ENCODE measurements around the gene AGFG1. TPM values are rescaled to one million over a fixed set of nuclear protein-coding genes. Genes with fewer than 3 reads are reported as not detected.

AGFG1 gene
- total and polyA plus RNA-seq, 2 donors (not counting 1 experiment from before 2014, with no cell fraction given) = 28.7 to 83.3 TPM

- H3K27ac ChIP-seq (ENCODE audit: low read length in 2 of 2) = no peak overlapping the region
- H3K4me1 ChIP-seq (ENCODE audit: control insufficient read depth in 2 of 2, insufficient read depth in 2 of 2, low read length in 2 of 2) = no peaks in the 10 kb centered on the region
- H3K27ac Mint-ChIP-seq = no peak overlapping the region
- WGBS (ENCODE audit: insufficient coverage) = 71% methylated on average over 1 of the region's 2 CpGs
- POLR2A ChIA-PET = no interaction called here
- no peaks in the 10 kb centered on the region for H3K79me2 ChIP-seq (ENCODE audit: control insufficient read depth, insufficient read depth, low read length)
- TF ChIP-seq EZH2 (IDR thresholded peaks at IDR 0.05; ENCODE audit: borderline replicate concordance, insufficient read depth, low read depth, low read length, poor library complexity, severe bottlenecking) (no peak), CTCF (IDR thresholded peaks at IDR 0.05) (no peak)
- peaks cover 2 to 15% (median 11%) of the 10 kb centered on the region in 3 donors for H3K9me3 ChIP-seq (ENCODE audit: control extremely low read depth in 1 of 3, control insufficient read depth in 2 of 3, insufficient read depth in 1 of 3, low read length in 2 of 3)
- CTCF ChIA-PET = no interaction called here
- H3K9me3 Mint-ChIP-seq (ENCODE audit: insufficient read depth) = peaks cover 8% of the 10 kb centered on the region
- H2AFZ ChIP-seq (ENCODE audit: insufficient read depth, low read depth, low read length, poor library complexity, severe bottlenecking) = no peak overlapping the region
- DNase-seq (no peak), ATAC-seq (ENCODE audit: low read depth) (no peak)
- H3K4me3 Mint-ChIP-seq = no peak overlapping the region
- peaks cover 26% of the 10 kb centered on the region for H3K27me3 Mint-ChIP-seq
- intact Hi-C loops (cut with micrococcal nuclease) = no loop called here
- H3K4me1 Mint-ChIP-seq = no peaks in the 10 kb centered on the region
- no peak overlapping the region for H3K9ac ChIP-seq (ENCODE audit: low read length)
- H3K4me3 ChIP-seq (ENCODE audit: control extremely low read depth in 1 of 5, extremely low read depth in 1 of 5, insufficient read depth in 1 of 5, low read depth in 2 of 5, low read length in 4 of 5) = no peak overlapping the region
- no peak overlapping the region for H3K4me2 ChIP-seq (replicated peaks; ENCODE audit: low read depth, low read length, poor library complexity, severe bottlenecking)
- no peaks in the 10 kb centered on the region for H4K20me1 ChIP-seq (ENCODE audit: control insufficient read depth, insufficient read depth, low read length, poor library complexity, severe bottlenecking)
- H3K27me3 ChIP-seq (replicated peaks in 1 of 4; ENCODE audit: control extremely low read depth in 1 of 4, control insufficient read depth in 3 of 4, insufficient read depth in 4 of 4, low read length in 3 of 4) = peaks cover 0 to 8% (median 1%) of the 10 kb centered on the region in 4 experiments
- no peaks in the 10 kb centered on the region for H3K36me3 ChIP-seq (replicated peaks in 1 of 2; ENCODE audit: control extremely low read depth in 1 of 2, control insufficient read depth in 1 of 2, extremely low read depth in 1 of 2, insufficient read depth in 2 of 2, low read length in 1 of 2)
Observed at GRCh38 chr2:227578642-227579041, 106.7 kb downstream of the AGFG1 start.

- CTCF ChIA-PET = no interaction called here
- Histone ChIP-seq H3K79me2 (ENCODE audit: control insufficient read depth, insufficient read depth, low read length) (no peaks in the 10 kb centered on the region), H4K20me1 (ENCODE audit: control insufficient read depth, insufficient read depth, low read length, poor library complexity, severe bottlenecking) (no peaks in the 10 kb centered on the region), H3K4me2 (replicated peaks; ENCODE audit: low read depth, low read length, poor library complexity, severe bottlenecking) (no peak overlapping the region), H3K9ac (ENCODE audit: low read length) (no peak overlapping the region), H3K27ac (ENCODE audit: low read length in 2 of 2) (no peak overlapping the region), H3K36me3 (replicated peaks in 1 of 2; ENCODE audit: control extremely low read depth in 1 of 2, control insufficient read depth in 1 of 2, extremely low read depth in 1 of 2, insufficient read depth in 2 of 2, low read length in 1 of 2) (no peaks in the 10 kb centered on the region), H2AFZ (ENCODE audit: insufficient read depth, low read depth, low read length, poor library complexity, severe bottlenecking) (no peak overlapping the region), H3K4me3 (ENCODE audit: control extremely low read depth in 1 of 5, extremely low read depth in 1 of 5, insufficient read depth in 1 of 5, low read depth in 2 of 5, low read length in 4 of 5) (no peak overlapping the region), H3K9me3 (ENCODE audit: control extremely low read depth in 1 of 3, control insufficient read depth in 2 of 3, insufficient read depth in 1 of 3, low read length in 2 of 3) (peaks cover 2 to 15% (median 11%) of the 10 kb centered on the region in 3 donors), H3K4me1 (ENCODE audit: control insufficient read depth in 2 of 2, insufficient read depth in 2 of 2, low read length in 2 of 2) (no peaks in the 10 kb centered on the region), H3K27me3 (replicated peaks in 1 of 4; ENCODE audit: control extremely low read depth in 1 of 4, control insufficient read depth in 3 of 4, insufficient read depth in 4 of 4, low read length in 3 of 4) (peaks cover 0 to 8% (median 1%) of the 10 kb centered on the region in 4 experiments)
- POLR2A ChIA-PET = no interaction called here
- H3K27ac Mint-ChIP-seq = no peak overlapping the region
- no peak for ATAC-seq (ENCODE audit: low read depth)
- peaks cover 28% of the 10 kb centered on the region for H3K27me3 Mint-ChIP-seq
- no peak for TF ChIP-seq CTCF (IDR thresholded peaks at IDR 0.05)
- no peak for TF ChIP-seq EZH2 (IDR thresholded peaks at IDR 0.05; ENCODE audit: borderline replicate concordance, insufficient read depth, low read depth, low read length, poor library complexity, severe bottlenecking)
- peaks cover 8% of the 10 kb centered on the region for H3K9me3 Mint-ChIP-seq (ENCODE audit: insufficient read depth)
- no peak for DNase-seq
- H3K4me1 Mint-ChIP-seq = no peaks in the 10 kb centered on the region
- no CpG with 5 or more reads among the region's 1 CpG for WGBS (ENCODE audit: insufficient coverage)
- intact Hi-C loops (cut with micrococcal nuclease) = no loop called here
- no peak overlapping the region for H3K4me3 Mint-ChIP-seq
Observed at GRCh38 chr2:227579791-227580190, 107.8 kb downstream of the AGFG1 start.

All from B cell (primary cell).